Measurements from ENCODE around the gene FSD1. TPM values are rescaled to one million over a fixed set of nuclear protein-coding genes. Genes with fewer than 3 reads are reported as not detected.
A peak's percentile ranks its signal among the peaks of the same experiment; 100 is the strongest.

Gene FSD1
- total RNA-seq, 4 donors from 2014 or later: not detected

DNA sequence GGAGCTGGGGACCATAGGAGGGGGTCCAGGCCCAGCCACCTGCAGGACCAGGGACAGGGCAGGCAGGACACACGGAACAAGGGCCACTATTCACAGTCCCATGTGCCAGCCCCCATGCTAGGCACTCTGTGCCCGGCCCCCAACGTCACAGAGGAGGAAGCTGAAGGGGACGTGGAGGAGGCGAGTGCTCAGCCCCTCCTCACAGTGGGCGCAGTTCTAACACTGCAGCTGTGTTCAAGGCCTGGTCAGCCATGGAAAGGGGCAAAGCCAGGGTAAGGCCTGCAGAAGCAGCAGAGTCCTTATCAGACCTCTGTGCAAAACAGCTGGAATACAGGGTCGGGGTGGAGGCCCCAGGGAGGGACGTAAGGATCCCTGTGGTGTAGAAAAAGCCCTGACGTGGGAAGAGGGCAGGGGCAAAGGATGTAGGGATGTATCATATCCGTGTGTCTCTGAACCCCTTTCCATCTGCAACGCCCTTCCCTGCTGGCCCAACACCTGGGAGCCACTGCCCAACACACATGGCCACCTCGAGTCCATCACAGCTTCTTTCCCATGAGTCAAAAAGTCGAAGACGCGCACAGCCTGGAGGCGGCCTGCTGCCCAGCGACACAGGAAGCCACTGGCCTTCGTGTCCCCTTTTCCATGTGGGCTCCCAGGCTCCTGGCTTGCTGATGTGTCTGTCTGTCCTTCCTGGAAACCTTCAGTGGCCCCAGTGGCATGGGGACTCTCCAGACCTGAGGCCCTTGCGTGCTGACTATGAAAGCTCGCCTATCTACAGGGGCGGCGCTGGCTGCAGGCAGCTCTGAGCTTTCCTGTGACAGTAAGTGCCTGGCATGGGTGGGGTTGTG lies 68.0 kb downstream of the FSD1 start:
- intact Hi-C loops (cut with DNase I): no loop called here
- peaks cover 82 to 98% of the 10 kb centered on the region in 2 donors for H3K4me1 ChIP-seq

DNA sequence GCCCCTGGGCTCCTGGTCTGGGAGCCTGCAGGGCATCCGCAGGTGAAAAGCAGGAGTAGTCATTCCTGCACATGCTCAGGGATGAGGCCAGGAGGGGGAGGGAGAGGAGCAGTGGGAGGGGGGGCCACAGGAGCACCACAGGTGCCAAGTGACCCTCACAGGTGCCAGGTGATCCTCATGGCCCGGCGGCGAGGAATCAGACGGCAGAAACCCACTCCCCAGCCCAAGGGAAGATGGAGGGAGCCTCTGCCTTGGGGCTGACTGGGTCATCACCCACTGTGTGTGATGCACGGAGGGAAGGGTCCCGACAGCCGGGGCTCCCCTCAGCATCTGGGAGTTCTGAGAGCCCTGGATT lies 68.6 kb downstream of the FSD1 start:
- no peak for TF ChIP-seq POLR2A (IDR thresholded peaks at IDR 0.05)
- TF ChIP-seq, protein P1, sequence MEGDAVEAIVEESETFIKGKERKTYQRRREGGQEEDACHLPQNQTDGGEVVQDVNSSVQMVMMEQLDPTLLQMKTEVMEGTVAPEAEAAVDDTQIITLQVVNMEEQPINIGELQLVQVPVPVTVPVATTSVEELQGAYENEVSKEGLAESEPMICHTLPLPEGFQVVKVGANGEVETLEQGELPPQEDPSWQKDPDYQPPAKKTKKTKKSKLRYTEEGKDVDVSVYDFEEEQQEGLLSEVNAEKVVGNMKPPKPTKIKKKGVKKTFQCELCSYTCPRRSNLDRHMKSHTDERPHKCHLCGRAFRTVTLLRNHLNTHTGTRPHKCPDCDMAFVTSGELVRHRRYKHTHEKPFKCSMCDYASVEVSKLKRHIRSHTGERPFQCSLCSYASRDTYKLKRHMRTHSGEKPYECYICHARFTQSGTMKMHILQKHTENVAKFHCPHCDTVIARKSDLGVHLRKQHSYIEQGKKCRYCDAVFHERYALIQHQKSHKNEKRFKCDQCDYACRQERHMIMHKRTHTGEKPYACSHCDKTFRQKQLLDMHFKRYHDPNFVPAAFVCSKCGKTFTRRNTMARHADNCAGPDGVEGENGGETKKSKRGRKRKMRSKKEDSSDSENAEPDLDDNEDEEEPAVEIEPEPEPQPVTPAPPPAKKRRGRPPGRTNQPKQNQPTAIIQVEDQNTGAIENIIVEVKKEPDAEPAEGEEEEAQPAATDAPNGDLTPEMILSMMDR (IDR thresholded peaks at IDR 0.05): no peak
- no peaks in the 10 kb centered on the region for H3K9me3 ChIP-seq
- peaks cover 79 to 100% of the 10 kb centered on the region in 2 donors for H3K4me1 ChIP-seq
- intact Hi-C loops (cut with DNase I): no loop called here
- no peaks in the 10 kb centered on the region for H3K27me3 ChIP-seq
- no peaks in the 10 kb centered on the region for H3K36me3 ChIP-seq
- no peak overlapping the region for H3K4me3 ChIP-seq (replicated peaks in 1 of 3)
- no peak for DNase-seq
- peak overlapping the region; percentile 64 to 91 (median 87) for H3K27ac ChIP-seq
- 69% methylated on average over 5 to 7 of the region's 8 CpGs for WGBS, 2 donors

More for the DNA sequence above, 68.0 kb downstream of the FSD1 start:
- 86 to 89% methylated on average over 12 to 22 of the region's 22 CpGs for WGBS, 2 donors
- no peak overlapping the region for H3K4me3 ChIP-seq (replicated peaks in 1 of 3)
- H3K9me3 ChIP-seq: no peaks in the 10 kb centered on the region
- H3K36me3 ChIP-seq: no peaks in the 10 kb centered on the region
- no peak for TF ChIP-seq POLR2A (IDR thresholded peaks at IDR 0.05)
- TF ChIP-seq, protein P1 (IDR thresholded peaks at IDR 0.05): no peak
- peak overlapping the region in 2 of 3 donors; percentile 87 to 91 for H3K27ac ChIP-seq
- H3K27me3 ChIP-seq: no peaks in the 10 kb centered on the region
- DNase-seq: no peak

Other genes starting within 250 kb of the FSD1 start
- gene ZBTB7A, start 237.7 kb upstream of the FSD1 start, total RNA-seq: 10 to 100 TPM; 45.3 to 85.3 (median 54.9) TPM
- 10 to 100 TPM; 59.4 to 95.3 (median 81.8) TPM for gene MAP2K2, start 180.5 kb upstream of the FSD1 start, total RNA-seq
- gene CREB3L3, start 151.0 kb upstream of the FSD1 start, total RNA-seq: not detected
- gene SIRT6, start 122.0 kb upstream of the FSD1 start, total RNA-seq: 10 to 100 TPM; 11.9 to 39.3 (median 20.0) TPM
- gene ANKRD24, start 121.9 kb upstream of the FSD1 start, total RNA-seq: 1 to 10 TPM in 1 of 4 donors, under 1 TPM in 3; 0.54 to 1.2 (median 0.77) TPM
- gene EBI3, start 75.1 kb upstream of the FSD1 start, total RNA-seq: 1 to 10 TPM in 3 of 4 donors, under 1 TPM in 1; 0.49 to 4.5 (median 2.0) TPM
- 10 to 100 TPM; 25.9 to 34.1 (median 31.3) TPM for gene YJU2, start 57.5 kb upstream of the FSD1 start, total RNA-seq
- not detected for gene SHD, start 25.3 kb upstream of the FSD1 start, total RNA-seq
- not detected for gene TMIGD2, start 2.2 kb upstream of the FSD1 start, total RNA-seq
- gene STAP2, start 34.2 kb downstream of the FSD1 start, total RNA-seq: 10 to 100 TPM; 12.1 to 50.6 (median 29.7) TPM
- 10 to 100 TPM in 2 of 4 donors, 1 to 10 TPM in 2; 5.6 to 10.5 (median 9.3) TPM for gene MPND, start 39.0 kb downstream of the FSD1 start, total RNA-seq
- gene SH3GL1, start 95.9 kb downstream of the FSD1 start, total RNA-seq: 10 to 100 TPM; 33.1 to 42.4 (median 36.7) TPM
- 1 to 10 TPM; 4.1 to 5.1 (median 4.4) TPM for gene CHAF1A, start 98.0 kb downstream of the FSD1 start, total RNA-seq
- 100 to 1,000 TPM in 2 of 4 donors, 10 to 100 TPM in 2; 90.1 to 187 (median 106) TPM for gene UBXN6, start 153.2 kb downstream of the FSD1 start, total RNA-seq
- 10 to 100 TPM; 26.5 to 42.3 (median 28.4) TPM for gene HDGFL2, start 167.7 kb downstream of the FSD1 start, total RNA-seq
- gene PLIN4, start 213.9 kb downstream of the FSD1 start, total RNA-seq: 1 to 10 TPM; 1.3 to 6.6 (median 3.7) TPM
- gene PLIN5, start 230.6 kb downstream of the FSD1 start, total RNA-seq: 10 to 100 TPM in 1 of 4 donors, 1 to 10 TPM in 3; 4.1 to 12.1 (median 7.8) TPM
- 1 to 10 TPM in 2 of 4 donors, under 1 TPM in 1, not detected in 1; 0.56 to 2.7 (median 2.0) TPM for gene LRG1, start 235.4 kb downstream of the FSD1 start, total RNA-seq

Data from thyroid gland (tissue), 4 donors.